SU-DHL-6 (cell line): Measurements from ENCODE around the gene TUBB3.
"Not testable (repeated sequence)": the region's sequence is repeated elsewhere in the genome, so short reads cannot be mapped to it uniquely, and the experiment has no call there.

Experiments used
- H2AFZ ChIP-seq: fragments of 200-600 bp; sonication (generic); 2 replicates; pipeline ENCODE4 v1.6.1; 2014; ENCODE audit warnings: low read depth, mild to moderate bottlenecking, moderate library complexity, mixed read lengths, antibody characterized with exemption, low read length; ENCODE audit not compliant: severe bottlenecking
- H3F3A ChIP-seq: fragments of 200-600 bp; shearing (Covaris generic); 2 replicates; pipeline ENCODE4 v1.6.0; 2016; ENCODE audit warnings: antibody characterized with exemption, mild to moderate bottlenecking; ENCODE audit not compliant: insufficient read depth
- H3K27ac ChIP-seq: fragments of 200-600 bp; sonication (generic); 2 replicates; pipeline ENCODE4 v1.5.1; 2016; ENCODE audit warnings: low read depth, mild to moderate bottlenecking, low read length, moderate library complexity, mixed read lengths
- H3K27me3 ChIP-seq: fragments of 200-600 bp; sonication (generic), shearing (Covaris generic); 2 replicates; pipeline ENCODE4 v1.6.0; 2014; ENCODE audit warnings: mild to moderate bottlenecking, low read length
- H3K36me3 ChIP-seq: fragments of 200-600 bp; sonication (generic); 2 replicates; pipeline ENCODE4 v1.6.1; 2014; ENCODE audit warnings: mild to moderate bottlenecking, low read length, mixed read lengths
- H3K4me2 ChIP-seq: fragments of 300-600, 200-600 bp; shearing (Covaris generic), sonication (generic); 2 replicates; pipeline ENCODE4 v1.6.0; 2014; ENCODE audit warnings: low read length, low read depth, mild to moderate bottlenecking; ENCODE audit not compliant: poor library complexity, severe bottlenecking
- H3K4me3 ChIP-seq: fragments of 200-600 bp; sonication (generic); 2 replicates; pipeline ENCODE4 v1.5.1; 2014; ENCODE audit warnings: antibody characterized with exemption, low read length, mild to moderate bottlenecking, mixed read lengths; ENCODE audit not compliant: insufficient read depth, poor library complexity, severe bottlenecking
- H3K79me2 ChIP-seq: fragments of 200-600 bp; sonication (generic); 2 replicates; pipeline ENCODE4 v1.6.1; 2014; ENCODE audit warnings: mild to moderate bottlenecking, low read length, moderate library complexity; ENCODE audit not compliant: insufficient read depth
- H3K9ac ChIP-seq: fragments of 200-600 bp; sonication (generic); 2 replicates; pipeline ENCODE4 v1.7.0; 2014; ENCODE audit warnings: mild to moderate bottlenecking, low read length
- H3K9me2 ChIP-seq: fragments of 200-600 bp; sonication (generic); replicated peaks from 2 replicates; pipeline ENCODE4 v1.6.1; 2014; ENCODE audit warnings: low read length; ENCODE audit not compliant: insufficient read depth
- H3K9me3 ChIP-seq: fragments of 200-600 bp; sonication (generic); 2 replicates; pipeline ENCODE4 v1.6.1; 2014; ENCODE audit warnings: low read length, mixed read lengths; ENCODE audit not compliant: insufficient read depth
- H4K20me1 ChIP-seq: fragments of 200-600 bp; sonication (generic); 2 replicates; pipeline ENCODE4 v1.6.1; 2014; ENCODE audit warnings: low read depth, mild to moderate bottlenecking, antibody characterized with exemption, low read length, moderate library complexity, mixed read lengths
- EZH2phosphoT487 ChIP-seq: fragments of 200-600 bp; sonication (generic), shearing (Covaris generic); conservative IDR thresholded peaks from 2 replicates; pipeline ENCODE4 v1.6.1; 2018; ENCODE audit warnings: mild to moderate bottlenecking, antibody characterized with exemption, low read length, moderate library complexity, mixed read lengths
- TF ChIP-seq, protein P1 (sequence below): fragments of 200-600 bp; sonication (generic); IDR thresholded peaks from one replicate; pipeline ENCODE4 v1.5.1; 2017; ENCODE audit warnings: antibody characterized with exemption, mild to moderate bottlenecking, low read length, moderate library complexity; ENCODE audit not compliant: insufficient read depth, poor library complexity, severe bottlenecking

The TUBB3 gene

GRCh38 chr16:89964201-89964600 is 41.1 kb downstream of the TUBB3 start:
- H3K9me2 ChIP-seq, result no peaks in the 10 kb centered on the region

DNA sequence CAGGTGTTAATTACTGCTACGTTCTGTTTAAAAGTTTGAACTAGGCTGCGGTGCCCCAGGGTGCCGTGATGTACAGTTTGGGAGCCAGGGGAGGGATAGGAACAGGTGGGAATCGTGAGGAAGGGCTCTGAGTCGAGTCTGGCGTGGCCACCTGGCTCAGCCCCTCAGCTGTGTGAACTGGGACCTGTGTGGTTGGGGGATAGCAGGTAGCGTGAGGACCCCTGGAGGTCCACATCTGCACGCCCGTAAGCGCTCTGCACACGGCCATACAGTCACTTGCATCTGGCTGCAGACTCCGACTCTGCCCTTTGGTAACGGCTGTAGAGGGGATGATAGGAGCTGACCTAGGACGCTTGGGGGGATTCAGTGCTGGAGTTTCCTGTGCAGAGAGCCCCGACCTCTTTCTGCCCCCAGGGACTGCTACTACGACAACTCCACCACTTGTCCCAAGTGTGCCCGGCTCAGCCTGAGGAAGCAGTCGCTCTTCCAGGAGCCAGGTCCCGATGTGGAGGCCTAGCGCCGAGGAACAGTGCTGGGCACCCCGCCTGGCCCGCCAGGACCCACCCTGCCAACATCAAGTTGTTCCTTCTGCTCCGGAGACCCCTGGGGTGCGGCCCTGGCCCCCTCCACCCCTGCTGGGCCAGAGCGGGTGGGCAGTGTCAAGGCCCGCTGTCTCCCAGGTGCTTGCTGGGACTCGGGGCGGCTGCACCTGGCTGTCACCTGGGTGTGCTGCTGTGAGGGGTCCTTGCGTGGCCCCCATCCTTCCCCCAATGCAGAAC is 42.5 kb downstream of the TUBB3 start:
- Histone ChIP-seq H3F3A (0 out of 2 replicates have a peak, but pooled peaks cover 4% of the 10 kb centered on the region), H2AFZ (no peak overlapping the region), H3K27ac (no peak overlapping the region), H3K4me2 (no peak overlapping the region), H3K9me3 (no peaks in the 10 kb centered on the region), H3K4me3 (no peak overlapping the region), H4K20me1 (no peaks in the 10 kb centered on the region), H3K27me3 (no peaks in the 10 kb centered on the region), H3K9ac (no peak overlapping the region), H3K9me2 (no peaks in the 10 kb centered on the region), H3K79me2 (no peaks in the 10 kb centered on the region), H3K36me3 (no peaks in the 10 kb centered on the region)
- no peak for TF ChIP-seq EZH2phosphoT487
- TF ChIP-seq, protein P1, sequence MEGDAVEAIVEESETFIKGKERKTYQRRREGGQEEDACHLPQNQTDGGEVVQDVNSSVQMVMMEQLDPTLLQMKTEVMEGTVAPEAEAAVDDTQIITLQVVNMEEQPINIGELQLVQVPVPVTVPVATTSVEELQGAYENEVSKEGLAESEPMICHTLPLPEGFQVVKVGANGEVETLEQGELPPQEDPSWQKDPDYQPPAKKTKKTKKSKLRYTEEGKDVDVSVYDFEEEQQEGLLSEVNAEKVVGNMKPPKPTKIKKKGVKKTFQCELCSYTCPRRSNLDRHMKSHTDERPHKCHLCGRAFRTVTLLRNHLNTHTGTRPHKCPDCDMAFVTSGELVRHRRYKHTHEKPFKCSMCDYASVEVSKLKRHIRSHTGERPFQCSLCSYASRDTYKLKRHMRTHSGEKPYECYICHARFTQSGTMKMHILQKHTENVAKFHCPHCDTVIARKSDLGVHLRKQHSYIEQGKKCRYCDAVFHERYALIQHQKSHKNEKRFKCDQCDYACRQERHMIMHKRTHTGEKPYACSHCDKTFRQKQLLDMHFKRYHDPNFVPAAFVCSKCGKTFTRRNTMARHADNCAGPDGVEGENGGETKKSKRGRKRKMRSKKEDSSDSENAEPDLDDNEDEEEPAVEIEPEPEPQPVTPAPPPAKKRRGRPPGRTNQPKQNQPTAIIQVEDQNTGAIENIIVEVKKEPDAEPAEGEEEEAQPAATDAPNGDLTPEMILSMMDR, result no peak

More at GRCh38 chr16:89964201-89964600, 41.1 kb downstream of the TUBB3 start:
- TF ChIP-seq EZH2phosphoT487, result no peak
- TF ChIP-seq, protein P1, result no peak
- H3K27me3 ChIP-seq, result no peaks in the 10 kb centered on the region
- no peaks in the 10 kb centered on the region for H3K36me3 ChIP-seq
- H3K9ac ChIP-seq, result no peak overlapping the region
- no peaks in the 10 kb centered on the region for H3K79me2 ChIP-seq
- no peak overlapping the region for H3K4me3 ChIP-seq
- H4K20me1 ChIP-seq, result no peaks in the 10 kb centered on the region
- no peak overlapping the region for H3K4me2 ChIP-seq
- 0 out of 2 replicates have a peak, but pooled peaks cover 4% of the 10 kb centered on the region for H3F3A ChIP-seq
- H2AFZ ChIP-seq, result no peak overlapping the region
- no peaks in the 10 kb centered on the region for H3K9me3 ChIP-seq
- H3K27ac ChIP-seq, result no peak overlapping the region

- no peaks in the 10 kb centered on the region for H3K36me3 ChIP-seq
- H3K4me3 ChIP-seq, result no peak overlapping the region
- H3K4me2 ChIP-seq, result no peak overlapping the region
- H2AFZ ChIP-seq, result no peak overlapping the region
- no peaks in the 10 kb centered on the region for H3K9me2 ChIP-seq
- no peaks in the 10 kb centered on the region for H3K27me3 ChIP-seq
- 0 out of 2 replicates have a peak, but pooled peaks cover 4% of the 10 kb centered on the region for H3F3A ChIP-seq
- TF ChIP-seq EZH2phosphoT487, result no peak
- TF ChIP-seq, protein P1, result no peak
- peaks cover 5% of the 10 kb centered on the region; the same call in 1 of the 2 replicates for H3K79me2 ChIP-seq
- H3K9me3 ChIP-seq, result no peaks in the 10 kb centered on the region; the same call in 1 of the 2 replicates
- H3K27ac ChIP-seq, result no peak overlapping the region
- no peaks in the 10 kb centered on the region for H4K20me1 ChIP-seq
- H3K9ac ChIP-seq, result no peak overlapping the region
These were observed 43.6 kb downstream of the TUBB3 start for GRCh38 chr16:89966756-89967155.

DNA sequence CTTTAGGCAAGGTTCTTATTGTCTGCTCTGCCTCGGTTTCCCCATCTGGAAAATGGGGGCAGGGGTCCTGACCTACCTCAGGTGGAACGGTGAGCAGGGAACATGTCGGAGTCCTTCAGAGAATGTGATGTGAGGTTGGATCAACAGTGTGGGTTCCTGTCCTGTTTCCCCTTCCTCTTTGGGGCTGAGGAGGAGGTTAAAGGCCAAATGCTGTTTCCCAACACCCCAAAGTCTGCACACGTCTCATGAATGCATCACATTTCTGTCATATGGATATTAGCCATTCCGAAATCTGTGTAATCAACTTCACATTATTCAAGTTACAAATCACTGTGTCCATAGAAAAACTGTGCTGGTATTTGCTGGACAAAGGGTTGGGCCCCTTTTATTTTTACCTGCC is 44.3 kb downstream of the TUBB3 start:
- H3K9me2 ChIP-seq, H3K4me2 ChIP-seq, H2AFZ ChIP-seq, H3K27me3 ChIP-seq, H3F3A ChIP-seq, H3K9me3 ChIP-seq, H3K79me2 ChIP-seq, H3K4me3 ChIP-seq, H4K20me1 ChIP-seq, H3K36me3 ChIP-seq, H3K27ac ChIP-seq, H3K9ac ChIP-seq: not testable (repeated sequence)

DNA sequence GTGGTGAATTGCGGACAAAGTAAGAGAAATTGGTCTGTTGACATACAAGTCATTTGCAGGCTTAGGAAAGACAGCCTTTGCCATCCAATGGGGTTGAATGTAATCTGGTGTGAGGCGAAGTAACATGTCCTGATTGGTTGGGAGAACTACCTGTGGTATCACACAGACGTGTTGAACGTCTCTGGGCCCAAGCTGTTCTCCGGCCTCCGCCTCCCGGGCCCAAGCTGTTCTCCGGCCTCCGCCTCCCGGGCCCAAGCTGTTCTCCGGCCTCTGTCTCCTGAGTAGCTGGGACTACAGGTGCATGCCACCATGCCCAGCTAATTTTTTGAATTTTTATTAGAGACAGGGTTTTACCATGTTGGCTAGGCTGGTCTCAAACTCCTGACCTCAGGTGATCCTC is 44.9 kb downstream of the TUBB3 start:
- H3K4me2 ChIP-seq, H3K9ac ChIP-seq, H2AFZ ChIP-seq, H3K36me3 ChIP-seq, H4K20me1 ChIP-seq, H3K4me3 ChIP-seq, H3K9me2 ChIP-seq, H3K27ac ChIP-seq, H3K9me3 ChIP-seq, H3F3A ChIP-seq, H3K27me3 ChIP-seq: not testable (repeated sequence)
- H3K79me2 ChIP-seq, result peaks cover 12% of the 10 kb centered on the region
